Measurements from ENCODE around the gene LRRC37A.
"Not testable (repeated sequence)": the region's sequence is repeated elsewhere in the genome, so short reads cannot be mapped to it uniquely, and the experiment has no call there.

DNA sequence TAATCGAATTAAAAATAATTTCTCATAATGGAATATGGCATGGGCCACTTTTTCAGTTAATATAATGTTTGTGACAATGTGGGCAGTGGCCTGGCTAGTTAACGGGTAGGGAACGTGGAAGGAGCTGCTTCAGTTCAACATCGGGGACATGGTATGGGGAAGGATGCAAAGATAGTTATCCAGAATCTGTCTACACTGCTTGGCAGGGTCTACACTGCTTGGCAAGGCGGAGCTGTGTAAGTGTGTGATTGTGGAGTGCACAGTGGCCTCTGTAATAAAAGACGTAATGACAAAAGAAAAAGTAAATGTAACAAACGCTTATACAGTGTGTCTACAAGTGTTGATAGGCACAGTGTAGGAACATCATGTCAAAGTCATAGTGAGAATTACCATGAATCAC, 7.3 kb upstream of the LRRC37A start:
- not testable (repeated sequence) for TF ChIP-seq ZNF274 (IDR thresholded peaks at IDR 0.05; ENCODE audit: low read depth, low read length); YY1 (IDR thresholded peaks at IDR 0.05; ENCODE audit: insufficient read depth, insufficient read length); SUZ12 (IDR thresholded peaks at IDR 0.05; ENCODE audit: extremely low read depth, insufficient read depth, insufficient read length)

All from NT2/D1 (cell line).